Regular cardiac myocyte (primary cell): ENCODE measurements around the gene PRR23E. TPM values are rescaled to one million over a fixed set of nuclear protein-coding genes. Genes with fewer than 3 reads are reported as not detected.

Source experiments
- total RNA-seq: library from RNA; depleted of rRNA; stranded (reverse); fragments of >200 nt; gene quantifications from 2 replicates; pipeline ENCODE4 v1.2.3, GENCODE V29; 2014

Gene PRR23E
- not detected in 2 replicates for total RNA-seq

GRCh38 chr3:127192576-127193232 lies at the start of gene PRR23E:
PRR23E (plus strand) TSS chr3:127193131; CDS start chr3:127196686, 3,555 bp downstream.

Other genes with a start within 250 kb of the PRR23E start
- gene PLXNA1, start 210.0 kb upstream of the PRR23E start, total RNA-seq = 40.6 and 48.7 TPM in 2 replicates
- gene PRR20G, start 94.9 kb downstream of the PRR23E start, total RNA-seq = not detected in 2 replicates